Upper lobe of left lung (tissue), 4 donors: Measurements from ENCODE around the gene ARG2.

ENCODE experiments used
- POLR2A ChIP-seq, 4 donors: fragments of 450-650 bp; IDR thresholded peaks; one replicate each; pipeline ENCODE4 v1.5.1; 2016 to 2017; ENCODE audit warnings: antibody characterized with exemption in 4 of 4, mild to moderate bottlenecking in 2 of 4
- POLR2AphosphoS5 ChIP-seq, 2 donors: sonication (generic); formaldehyde crosslinking; IDR thresholded peaks; one replicate each; pipeline ENCODE4 v1.5.1; 2017; ENCODE audit warnings: antibody characterized with exemption in 2 of 2

GRCh38 chr14:67665868-67666267 lies 46.1 kb downstream of the ARG2 start:
- TF ChIP-seq POLR2A (IDR thresholded peaks at IDR 0.05) (no peak), POLR2AphosphoS5 (IDR thresholded peaks at IDR 0.05) (no peak)
